GM15510 (cell line): ENCODE measurements around the gene LYRM7.

Experiments
- POLR2A ChIP-seq: IDR thresholded peaks from 3 replicates; pipeline ENCODE4 v1.6.1; 2011; ENCODE audit warnings: borderline replicate concordance; ENCODE audit not compliant: insufficient read length; ENCODE audit errors: extremely low read depth

Gene LYRM7

DNA sequence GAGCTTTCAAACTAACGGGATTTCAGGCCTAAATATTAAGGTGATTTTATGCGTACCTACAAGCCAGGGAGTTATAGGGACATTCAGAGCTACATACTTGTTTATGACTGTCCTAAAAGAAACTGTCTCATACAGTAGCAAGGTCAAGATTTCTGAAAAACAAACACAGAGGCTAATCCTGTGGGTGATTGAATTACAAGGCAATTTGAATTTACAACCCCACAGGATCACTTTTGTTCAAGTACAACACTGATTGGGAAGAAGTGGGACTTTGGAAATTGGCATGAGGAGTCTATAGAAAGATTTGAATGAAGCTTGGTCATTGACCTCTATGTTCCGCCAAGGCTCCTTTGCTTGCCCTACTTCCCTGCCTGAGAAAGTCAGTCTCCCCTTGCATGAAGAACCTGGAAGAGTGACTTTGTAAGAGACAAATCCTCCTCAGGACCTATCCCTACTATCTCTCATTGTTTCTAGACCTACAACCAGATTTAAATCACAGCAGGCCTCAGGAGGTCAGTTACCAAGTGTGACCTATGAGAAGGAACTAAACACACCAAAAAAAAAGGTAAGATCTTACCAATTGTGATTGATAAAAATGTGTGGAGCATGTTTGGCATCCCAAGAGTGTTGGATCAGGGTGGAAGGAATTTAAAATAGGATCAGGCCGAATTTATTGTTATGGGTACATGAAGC is 54.7 kb downstream of the LYRM7 start:
- TF ChIP-seq POLR2A = no peak

DNA sequence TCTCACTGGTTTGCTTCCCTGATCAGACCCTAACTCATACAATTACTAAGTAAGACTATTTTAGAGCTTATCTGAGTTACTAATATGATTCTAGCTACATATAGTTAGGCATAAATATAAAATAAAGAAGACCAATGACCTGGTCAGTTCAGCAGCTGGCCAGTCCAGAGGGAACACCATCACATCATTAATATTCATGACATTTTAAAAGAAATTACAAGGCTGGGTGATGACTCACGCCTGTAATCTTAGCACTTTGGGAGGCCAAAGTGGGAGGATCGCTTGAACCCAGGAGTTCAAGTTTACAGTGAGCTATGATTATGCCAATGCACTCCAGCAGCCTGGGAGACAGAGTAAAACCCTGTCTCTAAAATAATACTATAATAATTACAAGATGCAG is 56.2 kb downstream of the LYRM7 start:
- TF ChIP-seq POLR2A = no peak

DNA sequence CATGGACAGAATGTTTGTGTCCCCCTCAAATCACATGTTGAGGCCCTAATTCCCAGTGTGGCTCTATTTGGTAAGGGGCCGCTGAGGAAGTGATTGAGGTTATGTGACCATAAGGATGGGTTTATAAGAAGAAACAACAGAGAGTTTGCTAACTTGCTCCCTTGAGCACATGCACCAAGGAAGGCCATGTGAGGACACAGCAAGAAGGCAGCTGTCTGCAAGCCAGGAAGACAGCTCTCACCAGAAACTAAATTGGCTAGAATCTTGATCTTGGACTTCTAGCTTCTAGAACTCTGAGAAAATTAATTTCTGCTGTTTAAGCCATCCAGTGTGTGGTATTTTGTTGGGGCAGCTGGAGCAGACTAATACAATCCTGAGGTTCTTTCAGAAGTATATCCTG is 57.9 kb downstream of the LYRM7 start:
- no peak for TF ChIP-seq POLR2A

GRCh38 chr5:131229623-131230022 is 58.9 kb downstream of the LYRM7 start:
- TF ChIP-seq POLR2A = no peak

DNA sequence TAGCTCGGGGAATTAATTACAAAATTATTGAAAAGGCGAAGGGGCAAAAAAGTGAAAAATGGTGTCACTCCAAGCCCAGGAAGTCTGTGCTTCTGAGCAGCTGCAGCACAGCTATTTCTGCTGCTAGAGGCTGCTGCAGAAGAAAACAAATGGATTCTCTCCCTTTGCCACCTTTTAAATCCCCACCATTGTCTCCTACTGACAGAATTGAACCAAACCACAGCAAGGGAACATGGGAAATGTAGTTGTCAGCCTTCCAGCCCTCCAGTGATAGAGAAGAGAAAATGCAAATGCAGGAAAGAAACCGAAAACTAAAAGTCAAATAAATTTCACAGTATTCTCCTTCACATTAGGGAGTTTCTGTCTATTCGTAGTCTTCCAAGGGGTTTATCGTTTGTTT is 59.7 kb downstream of the LYRM7 start:
- no peak for TF ChIP-seq POLR2A

DNA sequence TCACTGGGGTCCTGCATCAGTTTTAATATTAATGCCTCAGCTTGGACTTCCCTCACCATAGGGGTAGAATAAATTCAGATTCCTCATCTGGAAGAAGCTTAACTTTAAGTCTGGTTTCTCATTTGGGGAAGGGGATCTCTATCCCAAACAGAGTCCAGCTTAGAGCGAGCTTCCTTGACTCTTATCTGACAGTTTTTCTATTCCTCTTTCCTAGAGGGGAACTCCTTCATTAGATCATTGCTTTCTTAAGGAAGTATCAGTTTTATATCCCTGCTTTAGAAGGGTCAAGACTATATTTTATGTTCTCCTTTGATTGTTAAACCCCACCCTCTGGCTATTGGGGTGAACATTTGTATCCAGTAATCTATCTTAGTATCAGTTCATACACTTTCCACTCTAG is 68.9 kb downstream of the LYRM7 start:
- no peak for TF ChIP-seq POLR2A

GRCh38 chr5:131242728-131243255 is 72.0 kb downstream of the LYRM7 start:
- no peak for TF ChIP-seq POLR2A

GRCh38 chr5:131245312-131245711 is 74.6 kb downstream of the LYRM7 start:
- no peak for TF ChIP-seq POLR2A

DNA sequence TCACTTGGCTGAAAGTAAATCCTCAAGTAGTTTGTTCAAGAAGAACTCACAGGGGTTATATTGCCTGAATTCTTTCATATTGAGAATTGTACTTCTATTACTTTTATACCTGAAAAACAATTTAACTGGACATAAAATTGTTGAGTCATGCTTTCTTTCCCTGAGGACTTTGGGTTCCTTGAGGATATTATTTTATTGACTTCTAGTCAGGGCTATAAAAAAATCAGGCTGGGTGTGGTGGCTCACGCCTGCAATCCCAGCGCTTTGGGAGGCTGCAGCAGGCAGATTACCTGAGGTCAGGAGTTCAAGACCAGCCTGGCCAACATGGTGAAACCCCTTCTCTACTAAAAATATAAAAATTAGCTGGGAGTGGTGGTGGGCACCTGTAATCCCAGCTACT is 75.2 kb downstream of the LYRM7 start:
- no peak for TF ChIP-seq POLR2A

DNA sequence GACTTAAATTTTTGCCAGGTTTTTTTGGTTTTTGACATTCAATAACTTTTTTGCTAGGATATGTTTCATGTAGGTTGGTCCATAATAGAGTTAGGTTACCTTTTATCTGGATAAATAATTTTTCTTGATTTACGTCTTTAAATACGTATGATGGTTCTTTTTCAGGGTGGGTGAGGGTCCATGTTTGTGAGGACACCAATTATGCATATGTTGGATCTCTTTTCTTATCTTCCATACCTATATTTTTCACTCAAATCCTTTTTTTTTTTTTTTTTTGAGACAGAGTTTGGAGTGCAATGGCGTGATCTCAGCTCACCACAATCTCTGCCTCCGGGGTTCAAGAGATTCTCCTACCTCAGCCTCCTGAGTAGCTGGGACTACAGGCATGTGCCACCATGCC is 75.8 kb downstream of the LYRM7 start:
- TF ChIP-seq POLR2A = no peak

DNA sequence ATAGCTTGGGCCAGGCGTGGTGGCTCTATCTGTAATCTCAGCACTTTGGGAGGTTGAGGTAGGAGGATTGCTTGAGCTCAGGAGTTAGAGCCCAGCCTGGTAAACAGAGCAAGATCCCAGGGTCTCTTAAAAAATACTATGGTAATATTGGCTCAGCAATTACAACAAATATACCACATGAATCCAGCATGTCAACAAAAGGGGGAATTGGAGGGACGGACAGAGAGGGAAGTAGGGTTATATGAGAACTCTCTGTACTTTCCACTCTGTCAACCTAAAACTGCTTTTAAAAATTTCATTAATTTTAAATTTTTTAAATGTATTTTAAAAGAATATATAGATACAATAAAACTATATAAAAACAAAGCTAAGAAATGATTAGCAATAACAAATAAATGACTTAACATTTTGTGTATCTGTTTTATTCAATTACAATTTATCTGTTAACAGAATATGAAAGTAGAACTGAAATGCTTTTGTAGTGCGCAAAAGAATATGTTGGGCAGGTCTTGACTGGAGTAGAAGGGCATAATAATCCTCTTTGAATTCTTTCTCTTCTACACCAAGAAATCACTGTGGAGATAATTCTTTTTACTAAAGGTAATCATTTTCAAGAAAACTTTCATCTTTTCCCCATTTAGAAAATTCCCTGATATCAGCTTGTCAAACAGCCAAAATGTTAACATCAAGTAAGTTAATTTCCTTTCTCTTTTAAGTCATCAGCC is 80.2 kb downstream of the LYRM7 start:
- no peak for TF ChIP-seq POLR2A

- TF ChIP-seq POLR2A = peak; percentile 62
Measured at GRCh38 chr5:131252824-131253171, 82.1 kb downstream of the LYRM7 start.

DNA sequence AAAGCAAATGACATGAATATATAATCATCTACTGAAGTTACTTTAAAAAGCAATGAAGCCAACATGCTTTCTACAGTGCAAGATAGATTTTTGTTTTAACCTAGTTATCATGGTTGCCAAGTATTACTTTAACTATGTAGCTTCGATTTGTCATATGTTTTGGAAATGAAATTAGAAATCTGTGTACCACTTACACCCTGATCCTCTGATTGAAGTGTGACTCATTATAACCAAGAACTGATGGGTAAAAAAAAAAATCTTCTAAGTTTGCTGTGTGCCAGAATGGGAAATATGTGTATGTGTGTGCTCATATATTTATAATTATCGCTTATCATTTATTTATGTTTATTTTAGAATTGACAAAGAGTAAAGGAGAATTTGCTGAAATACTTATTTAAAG is 84.0 kb downstream of the LYRM7 start:
- TF ChIP-seq POLR2A = no peak
